ENCODE measurements around the gene ITSN1.

GRCh38 chr21:33810766-33811165, 168.5 kb downstream of the ITSN1 start:
- TF ChIP-seq CTCF (IDR thresholded peaks at IDR 0.05) (no peak), ZFX (IDR thresholded peaks at IDR 0.05; ENCODE audit: borderline replicate concordance) (no peak)
